GM12875 (cell line): Measurements from ENCODE around the gene HADH.

Experiments used
- H3K4me3 ChIP-seq: one replicate; pipeline ENCODE4 v1.5.1; 2011; ENCODE audit warnings: low read depth, low read length, control low read depth
- CTCF ChIP-seq: IDR thresholded peaks from 2 replicates; pipeline ENCODE4 v1.5.1; 2011; ENCODE audit warnings: low read depth, mild to moderate bottlenecking, control low read depth, inconsistent platforms, low read length, moderate library complexity, borderline replicate concordance; ENCODE audit not compliant: insufficient read depth

HADH gene

GRCh38 chr4:108031427-108032083, 41.9 kb downstream of the HADH start:
- no peak overlapping the region for H3K4me3 ChIP-seq
- TF ChIP-seq CTCF, result no peak

GRCh38 chr4:108033348-108033747, 43.7 kb downstream of the HADH start:
- H3K4me3 ChIP-seq, result no peak overlapping the region
- no peak for TF ChIP-seq CTCF

- no peak overlapping the region for H3K4me3 ChIP-seq
Observed at GRCh38 chr4:108034565-108034964, 44.9 kb downstream of the HADH start.

GRCh38 chr4:108035691-108036090, 46.0 kb downstream of the HADH start:
- no peak for TF ChIP-seq CTCF
- no peak overlapping the region for H3K4me3 ChIP-seq

More at GRCh38 chr4:108034565-108034964, 44.9 kb downstream of the HADH start:
- no peak for TF ChIP-seq CTCF

- TF ChIP-seq CTCF, result no peak
- H3K4me3 ChIP-seq, result no peak overlapping the region
Observed at GRCh38 chr4:108036213-108036612, 46.5 kb downstream of the HADH start.

GRCh38 chr4:108037884-108038283, 48.2 kb downstream of the HADH start:
- TF ChIP-seq CTCF, result no peak

GRCh38 chr4:108042927-108043326, 53.2 kb downstream of the HADH start:
- H3K4me3 ChIP-seq, result no peak overlapping the region
- TF ChIP-seq CTCF, result 0 out of 2 replicates have a peak, but pooled peaks have one; percentile 7

More at GRCh38 chr4:108037884-108038283, 48.2 kb downstream of the HADH start:
- H3K4me3 ChIP-seq, result no peak overlapping the region
